CD4-positive, alpha-beta T cell treated with Interleukin-15 for 1 hour (primary cell): ENCODE measurements around the gene TAS2R41.

Experiments
- DNase-seq: peaks from one replicate; pipeline ENCODE4 v3.0.0-alpha.2; 2020

The TAS2R41 gene

DNA sequence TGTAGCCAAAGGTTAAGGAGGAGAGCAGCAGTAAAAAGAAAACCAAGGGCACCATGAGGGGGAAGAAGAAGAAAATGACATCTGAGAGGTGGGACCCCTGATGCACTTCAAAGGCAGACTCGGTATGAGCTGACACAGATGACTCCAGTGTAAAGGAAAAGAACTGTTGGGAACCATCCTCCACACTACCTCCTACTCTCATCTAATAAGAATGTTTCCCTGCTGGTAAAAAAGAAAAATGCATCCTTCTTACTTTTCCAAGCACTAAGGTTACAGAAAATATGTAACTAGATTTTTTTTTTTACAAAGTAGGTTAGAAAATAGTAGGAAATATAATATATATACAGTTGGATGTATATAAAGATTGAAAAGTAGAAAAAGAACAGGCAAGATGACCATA is 16.9 kb downstream of the TAS2R41 start:
- DNase-seq, result no peak

DNA sequence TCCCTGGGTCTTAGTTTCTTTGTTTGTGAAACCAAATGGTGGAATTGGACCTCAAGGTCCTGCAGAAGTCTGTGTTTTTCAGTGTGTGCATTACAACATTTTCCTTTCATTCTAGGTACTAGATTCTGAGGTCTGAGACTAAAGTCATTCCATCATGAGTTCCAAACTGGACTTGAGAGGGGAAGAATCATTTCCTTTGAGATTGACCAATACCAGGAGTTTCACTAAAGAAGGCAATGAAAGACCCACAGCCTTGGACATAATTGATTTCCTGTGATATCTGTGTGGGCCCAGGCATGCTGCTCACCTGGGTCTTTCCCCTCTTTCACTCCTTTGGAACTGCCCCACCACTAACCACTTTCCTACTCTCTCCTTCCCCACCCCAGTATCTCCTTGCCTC is 18.2 kb downstream of the TAS2R41 start:
- no peak for DNase-seq

DNA sequence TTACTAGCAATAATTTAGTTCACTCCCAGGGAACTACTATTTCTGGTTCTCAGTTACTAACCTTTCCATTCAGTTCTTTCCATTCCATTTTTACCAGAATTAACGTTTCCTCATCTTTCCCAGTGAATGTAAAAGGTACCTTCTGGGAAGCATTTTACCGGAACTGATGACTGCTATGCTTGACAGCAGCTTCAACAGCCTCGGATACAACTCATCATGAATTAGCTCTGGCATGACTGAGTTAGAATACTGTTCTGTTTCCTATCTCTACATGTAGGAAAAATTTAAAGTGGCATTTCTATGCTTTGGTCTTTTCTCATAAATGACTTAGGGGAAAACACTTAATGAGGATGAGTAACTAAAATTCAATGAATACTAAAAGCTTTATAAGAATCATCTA is 18.6 kb downstream of the TAS2R41 start:
- DNase-seq, result no peak

DNA sequence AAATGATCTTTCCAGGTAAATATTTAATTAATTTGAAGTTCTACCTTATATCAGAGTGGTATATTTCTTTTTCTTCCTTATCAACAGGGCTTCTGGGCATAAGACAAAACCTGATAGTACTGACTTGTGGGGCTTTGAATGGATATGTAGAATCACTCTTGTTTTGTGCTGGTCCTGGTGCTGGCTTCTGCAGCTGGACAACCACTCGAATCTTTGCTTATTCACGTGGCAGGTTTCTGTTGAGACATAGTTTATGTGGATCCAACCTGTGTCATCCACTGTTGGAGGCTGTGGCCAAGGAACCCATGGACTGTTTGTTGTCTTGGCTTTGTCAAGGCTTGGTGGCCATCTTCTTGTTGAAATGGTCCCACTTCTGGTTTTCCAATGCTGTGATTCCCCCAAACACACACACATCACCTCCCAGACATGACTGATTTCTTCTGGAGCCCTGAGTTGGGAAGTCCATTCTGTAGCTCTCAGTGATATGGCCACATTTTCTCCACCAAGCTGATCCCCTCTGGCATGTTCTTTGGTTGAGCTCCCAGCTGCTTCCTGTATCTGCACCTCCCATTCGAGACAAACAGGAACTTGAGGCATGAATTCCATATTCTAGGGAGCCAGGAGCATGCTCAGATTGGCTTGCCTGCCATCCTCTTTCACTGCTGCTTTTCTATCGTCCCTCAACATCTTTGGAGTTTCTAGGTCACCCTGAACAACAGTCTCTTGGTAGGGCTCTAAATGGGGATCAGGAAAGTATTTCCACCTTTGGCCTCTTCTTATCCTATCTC is 19.5 kb downstream of the TAS2R41 start:
- DNase-seq, result no peak

- no peak for DNase-seq
Measured at GRCh38 chr7:143499246-143499645, 21.6 kb downstream of the TAS2R41 start.

GRCh38 chr7:143499743-143500348 is 22.2 kb downstream of the TAS2R41 start:
- DNase-seq, result no peak

GRCh38 chr7:143503261-143503660 is 25.6 kb downstream of the TAS2R41 start:
- no peak for DNase-seq

DNA sequence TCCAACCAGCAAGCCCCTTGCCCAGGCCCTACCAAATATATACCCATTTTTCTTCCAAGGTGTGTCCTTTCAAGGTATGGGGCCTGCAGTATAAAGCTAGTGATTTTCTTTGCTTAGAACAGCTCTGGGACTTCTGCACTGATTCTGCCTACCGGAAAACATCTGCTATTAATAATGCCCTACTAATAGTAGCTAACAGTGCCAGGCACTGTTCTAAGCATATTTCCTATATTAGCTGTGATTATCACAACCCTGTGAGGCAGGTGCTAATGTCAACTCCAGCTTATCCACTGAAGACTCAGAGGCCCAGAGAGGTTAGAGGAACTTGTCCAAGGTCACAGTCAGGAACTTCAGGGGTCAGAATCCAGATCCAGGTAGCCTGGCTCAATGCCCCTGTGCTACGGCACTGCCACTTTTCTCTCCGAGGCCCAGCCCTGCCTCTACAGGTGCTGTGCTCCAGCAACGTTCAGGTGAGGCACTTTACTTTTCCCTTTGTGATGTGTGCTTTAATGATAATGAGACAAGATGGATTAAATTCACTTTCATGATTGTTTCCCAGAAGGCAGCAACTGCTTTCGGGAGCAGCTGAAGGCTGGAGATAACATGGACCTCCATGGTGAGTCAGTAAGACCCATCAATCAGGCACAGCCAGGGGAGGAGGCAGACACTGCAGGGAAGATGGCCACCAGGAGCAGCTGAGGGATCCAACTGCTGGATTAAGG is 26.7 kb downstream of the TAS2R41 start:
- DNase-seq, result no peak

- DNase-seq, result no peak
Measured at GRCh38 chr7:143504937-143505297, 27.2 kb downstream of the TAS2R41 start.

- DNase-seq, result no peak
Measured at GRCh38 chr7:143505838-143506237, 28.2 kb downstream of the TAS2R41 start.

DNA sequence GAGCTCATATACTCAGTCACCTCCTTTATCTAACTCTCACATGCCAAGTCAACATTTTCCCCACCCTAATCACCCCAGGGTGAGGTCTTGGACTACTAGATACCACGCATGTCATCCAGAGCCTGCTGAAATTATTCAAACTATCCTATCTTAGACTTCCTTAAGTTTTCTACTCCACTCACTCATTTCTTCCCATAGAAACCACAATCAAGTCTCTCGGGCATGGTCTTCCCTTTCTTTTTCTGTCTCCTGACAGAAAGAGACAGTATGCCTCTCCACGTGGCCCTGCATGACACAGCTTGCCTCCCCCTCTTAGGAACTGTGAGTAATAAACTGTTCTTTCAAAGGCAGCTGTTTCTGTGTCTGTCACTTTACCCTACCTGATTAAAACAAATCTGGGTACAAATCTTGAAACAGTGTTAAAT is 29.4 kb downstream of the TAS2R41 start:
- no peak for DNase-seq

- no peak for DNase-seq
Measured at GRCh38 chr7:143507534-143508055, 29.9 kb downstream of the TAS2R41 start.

DNA sequence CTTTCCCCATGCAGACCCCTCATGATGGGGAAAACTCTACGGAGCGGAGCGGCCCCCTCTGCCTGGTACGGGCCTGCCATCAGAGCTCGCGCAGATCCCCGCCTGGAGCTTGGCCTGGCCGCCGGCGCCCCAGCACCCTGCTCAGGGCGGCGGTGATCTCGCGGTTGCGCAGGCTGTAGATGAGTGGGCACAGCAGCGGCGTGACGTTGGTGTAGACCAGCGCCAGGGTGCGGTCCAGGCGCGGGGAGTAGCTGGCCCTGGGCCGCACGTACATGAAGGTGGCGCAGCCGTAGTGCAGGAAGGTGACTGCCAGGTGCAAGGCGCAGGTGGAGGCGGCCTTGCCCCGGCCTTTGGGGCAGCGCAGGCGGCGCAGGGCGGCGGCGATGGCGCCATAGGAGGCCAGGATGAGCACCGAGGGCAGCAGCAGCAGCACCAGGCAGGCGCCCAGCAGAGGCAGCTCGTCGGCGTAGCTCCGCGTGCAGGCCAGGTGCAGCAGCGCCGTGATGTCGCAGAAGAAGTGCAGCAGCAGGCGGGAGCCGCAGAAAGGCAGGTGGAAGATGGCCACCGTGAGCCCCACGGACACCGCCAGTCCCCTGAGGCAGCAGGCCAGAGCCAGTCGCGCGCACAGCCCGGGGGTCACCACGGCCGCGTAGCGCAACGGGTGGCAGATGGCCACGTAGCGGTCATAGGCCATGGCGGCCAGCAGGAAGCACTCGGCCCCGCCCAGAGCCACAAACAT is 33.4 kb downstream of the TAS2R41 start:
- DNase-seq, result no peak

DNA sequence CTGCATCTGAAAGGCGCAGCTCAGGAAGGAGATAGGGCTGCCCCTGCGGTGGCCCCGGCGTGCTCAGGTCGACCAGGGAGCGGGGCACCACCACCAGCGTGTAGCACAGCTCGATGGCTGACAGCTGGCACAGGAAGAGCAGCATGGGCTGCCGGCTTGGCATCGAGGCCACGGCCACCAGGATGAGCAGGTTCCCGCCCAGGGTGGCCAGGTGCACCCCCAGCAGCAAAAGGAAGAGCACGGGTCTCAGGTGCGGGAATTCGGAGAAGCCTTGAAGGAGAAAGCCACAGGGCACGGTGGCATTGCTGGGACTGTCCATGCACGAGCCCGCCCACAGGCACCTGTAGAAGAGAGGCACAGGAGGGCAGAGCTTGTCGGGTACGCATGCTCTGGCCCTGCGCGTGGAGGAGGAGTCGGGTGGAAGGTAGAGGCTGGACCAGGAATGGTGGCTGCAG is 33.9 kb downstream of the TAS2R41 start:
- no peak for DNase-seq

GRCh38 chr7:143512488-143513340 is 35.0 kb downstream of the TAS2R41 start:
- DNase-seq, result no peak

GRCh38 chr7:143514487-143514886 is 36.8 kb downstream of the TAS2R41 start:
- DNase-seq, result no peak

DNA sequence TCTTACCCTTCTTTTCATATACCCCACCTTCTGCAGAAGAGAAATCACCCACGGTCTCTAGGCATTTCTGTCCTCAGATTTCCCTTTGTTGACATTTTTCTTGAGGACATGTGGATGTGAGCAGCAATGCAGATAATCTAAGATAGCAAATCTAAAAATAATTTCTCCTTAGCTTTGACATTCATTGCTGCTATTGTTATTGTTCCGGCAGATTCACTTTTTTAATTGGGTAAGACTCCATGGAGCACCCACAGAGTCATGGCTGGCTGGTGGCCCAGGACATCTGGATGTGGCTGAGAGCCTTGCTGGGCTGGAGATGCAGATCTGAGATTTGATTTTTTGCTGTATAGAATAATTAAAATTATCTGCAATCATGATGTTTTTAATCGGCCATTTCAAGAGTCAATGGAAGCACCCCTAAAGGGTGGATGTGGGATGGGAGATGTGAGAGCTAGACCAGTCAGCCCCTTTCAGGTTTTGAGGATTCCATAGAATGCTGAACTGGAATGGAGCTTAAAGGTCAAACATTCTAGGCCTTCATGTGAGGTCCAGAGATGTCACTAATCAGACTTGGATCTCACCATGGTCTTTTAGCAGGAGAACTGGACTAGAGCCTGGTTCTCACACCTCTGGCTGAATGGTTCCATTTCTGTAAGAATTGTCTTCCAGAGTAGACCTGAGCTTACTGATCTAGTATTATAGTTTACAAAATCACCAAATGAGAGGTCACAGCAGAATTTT is 37.5 kb downstream of the TAS2R41 start:
- DNase-seq, result no peak

DNA sequence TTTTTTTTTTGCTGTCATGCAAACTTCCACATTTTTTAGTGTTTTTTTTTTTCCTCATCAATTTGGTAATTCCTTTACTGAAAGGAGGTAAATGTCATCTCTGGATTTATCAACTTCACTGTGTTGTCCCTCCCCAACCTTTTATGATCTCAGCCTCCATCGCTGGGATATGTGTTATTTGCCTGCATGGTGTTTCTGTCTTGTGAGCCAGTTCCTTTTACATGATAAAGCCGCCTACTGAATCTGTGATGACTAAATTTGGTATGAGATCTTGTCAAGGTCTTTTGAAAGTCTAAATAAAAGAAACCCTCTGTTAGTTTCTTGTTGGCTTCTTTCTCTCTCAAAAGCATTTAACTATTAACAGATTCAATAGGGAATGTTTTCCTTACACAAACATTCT is 39.3 kb downstream of the TAS2R41 start:
- DNase-seq, result no peak

- DNase-seq, result no peak
Measured at GRCh38 chr7:143518521-143518920, 40.8 kb downstream of the TAS2R41 start.

GRCh38 chr7:143518941-143519340 is 41.3 kb downstream of the TAS2R41 start:
- DNase-seq, result no peak

DNA sequence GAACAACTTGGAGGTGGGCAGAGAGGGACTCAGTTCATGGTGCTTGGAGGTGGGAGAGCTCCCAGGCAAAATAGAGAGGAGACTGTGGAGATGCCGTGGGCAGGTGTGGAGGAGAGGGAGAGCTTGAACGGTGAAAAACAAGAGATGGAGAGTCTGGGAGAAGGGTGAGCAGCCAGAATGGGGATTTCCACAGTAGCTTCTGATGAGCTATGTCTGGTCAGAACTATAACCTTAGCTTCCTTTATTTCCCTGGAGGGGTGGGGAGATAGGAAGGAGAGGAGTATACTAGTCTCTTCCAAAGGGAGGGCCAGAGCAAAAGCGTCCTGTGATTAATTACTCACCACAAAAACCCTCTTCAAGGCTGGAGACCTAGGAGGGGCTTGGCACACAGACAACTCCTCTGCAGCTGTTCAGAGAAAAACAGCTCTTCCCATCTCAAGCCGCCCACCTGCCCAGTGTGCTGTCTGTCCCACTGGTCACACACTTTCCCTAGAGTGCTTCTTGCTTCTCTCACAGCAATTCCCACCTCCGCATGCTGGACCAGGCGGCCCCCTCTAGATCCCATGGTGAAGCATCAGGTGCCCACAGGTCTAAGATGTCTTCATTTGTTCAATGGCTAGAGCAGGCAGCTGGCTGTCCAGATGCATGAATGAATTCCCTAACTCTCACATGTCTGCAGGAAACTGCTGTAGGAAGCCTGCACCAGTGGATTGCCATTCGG is 41.9 kb downstream of the TAS2R41 start:
- DNase-seq, result no peak
